Left lobe of liver (tissue), 2 donors: ENCODE data around the gene NAV1. TPM values are rescaled to one million over a fixed set of nuclear protein-coding genes. Genes with fewer than 3 reads are reported as not detected.

Experiments used
- ATAC-seq: fragments of 200-7000 bp; cut with Tn5 transposase; one replicate; pipeline ENCODE4 v1.9.1; 2020; ENCODE audit warnings: mild to moderate bottlenecking, moderate library complexity
- DNase-seq: peaks from one replicate; pipeline ENCODE4 v3.0.0-alpha.2; 2020; ENCODE audit warnings: low spot score
- total RNA-seq: library from RNA; stranded (reverse); gene quantifications from one replicate; pipeline ENCODE4 v1.2.1, GENCODE V29; 2021
- donor health status: DM: no; HTN: no; CAD: no; lungs with moderate emphysema.
- donor health status: DM: no; HTN: yes; CAD: no.

The NAV1 gene
- total RNA-seq, 1 donor from 2014 or later, result 4.6 TPM

- ATAC-seq, result no peak
- no peak for DNase-seq
These were observed 35.3 kb upstream of the NAV1 start for GRCh38 chr1:201503397-201504176.

- DNase-seq, result no peak
- no peak for ATAC-seq
These were observed 34.7 kb upstream of the NAV1 start for GRCh38 chr1:201504179-201504631.

GRCh38 chr1:201504799-201505502 is 34.0 kb upstream of the NAV1 start:
- DNase-seq (peak; percentile 77), ATAC-seq (no peak)

GRCh38 chr1:201505503-201505890 is 33.4 kb upstream of the NAV1 start:
- no peak for ATAC-seq
- no peak for DNase-seq

GRCh38 chr1:201506092-201506491 is 32.8 kb upstream of the NAV1 start:
- DNase-seq (no peak), ATAC-seq (no peak)

- DNase-seq (peak; percentile 95), ATAC-seq (peak; percentile 83)
These were observed 32.2 kb upstream of the NAV1 start, which contains the start of gene CSRP1 for GRCh38 chr1:201506557-201507359. Gene CSRP1, minus strand, starts transcription at chr1:201507123. Its CDS starts 10,820 bp downstream, at chr1:201496303.

- peak; percentile 9 for ATAC-seq
- DNase-seq, result no peak
These were observed 31.6 kb upstream of the NAV1 start for GRCh38 chr1:201507360-201507675.

- DNase-seq (no peak), ATAC-seq (no peak)
These were observed 30.1 kb upstream of the NAV1 start for GRCh38 chr1:201508809-201509208.

GRCh38 chr1:201509601-201510374 is 29.1 kb upstream of the NAV1 start:
- DNase-seq, result no peak
- no peak for ATAC-seq

GRCh38 chr1:201510734-201511133 is 28.2 kb upstream of the NAV1 start:
- DNase-seq (no peak), ATAC-seq (no peak)

- ATAC-seq, result no peak
- DNase-seq, result no peak
These were observed 27.5 kb upstream of the NAV1 start for GRCh38 chr1:201511396-201511940.

GRCh38 chr1:201511941-201512539 is 26.9 kb upstream of the NAV1 start:
- peak; percentile 71 for DNase-seq
- peak; percentile 76 for ATAC-seq

GRCh38 chr1:201513498-201514243 is 25.3 kb upstream of the NAV1 start:
- DNase-seq, result no peak
- ATAC-seq, result no peak

GRCh38 chr1:201514466-201514865 is 24.5 kb upstream of the NAV1 start:
- no peak for DNase-seq
- ATAC-seq, result no peak

GRCh38 chr1:201515062-201515750 is 23.7 kb upstream of the NAV1 start:
- no peak for ATAC-seq

GRCh38 chr1:201515895-201516294 is 23.0 kb upstream of the NAV1 start:
- DNase-seq (no peak), ATAC-seq (no peak)

More at GRCh38 chr1:201515062-201515750, 23.7 kb upstream of the NAV1 start:
- DNase-seq, result no peak

GRCh38 chr1:201516511-201517127 is 22.3 kb upstream of the NAV1 start:
- DNase-seq (no peak), ATAC-seq (no peak)

GRCh38 chr1:201517631-201518030 is 21.3 kb upstream of the NAV1 start:
- no peak for ATAC-seq
- no peak for DNase-seq
